Germinal center (tissue), 1 donor: Measurements from ENCODE around the gene WDFY2.
"Not testable (repeated sequence)": the region's sequence is repeated elsewhere in the genome, so short reads cannot be mapped to it uniquely, and the experiment has no call there.

ENCODE experiments used
- DNase-seq: peaks from one replicate; pipeline ENCODE4 v3.0.0; 2012; ENCODE audit warnings: mixed read lengths, low spot score

Gene WDFY2

DNA sequence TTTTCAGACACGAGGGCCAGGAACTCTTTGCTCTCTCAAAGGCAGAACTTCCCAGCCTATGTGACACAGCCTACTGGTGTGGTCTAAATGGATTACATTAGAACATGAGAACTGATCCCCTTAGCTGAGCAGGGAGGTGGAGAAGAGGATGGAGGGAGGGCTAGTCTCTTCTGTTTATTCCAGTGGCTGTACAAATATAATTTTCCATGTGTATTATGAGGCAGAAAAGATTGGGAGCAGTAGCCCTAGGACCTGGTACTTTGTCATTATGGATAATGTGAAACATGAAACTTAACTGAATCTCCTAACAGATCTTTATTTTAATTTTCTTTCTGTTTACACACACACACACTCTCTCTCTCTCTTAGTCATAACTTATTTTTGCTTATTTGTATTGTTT is 82.1 kb downstream of the WDFY2 start:
- no peak for DNase-seq

DNA sequence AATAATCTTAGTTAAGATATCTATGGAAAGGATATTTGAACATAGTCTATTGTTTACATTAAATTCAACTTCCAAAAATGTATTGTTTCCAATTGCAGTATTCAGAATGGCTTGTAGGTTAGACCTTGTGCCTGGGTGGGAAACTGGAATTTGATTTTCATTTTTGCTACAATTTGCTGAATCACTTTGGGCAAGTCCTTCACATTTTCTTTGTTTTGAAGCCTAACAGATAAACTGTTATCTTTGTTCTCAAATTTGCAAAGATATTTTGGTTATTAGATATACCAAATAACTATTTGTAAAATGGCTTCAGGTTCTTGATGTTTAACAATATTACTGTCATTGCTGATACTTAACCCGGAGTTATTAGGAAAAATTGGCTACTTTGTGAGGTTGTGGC is 82.6 kb downstream of the WDFY2 start:
- no peak for DNase-seq

DNA sequence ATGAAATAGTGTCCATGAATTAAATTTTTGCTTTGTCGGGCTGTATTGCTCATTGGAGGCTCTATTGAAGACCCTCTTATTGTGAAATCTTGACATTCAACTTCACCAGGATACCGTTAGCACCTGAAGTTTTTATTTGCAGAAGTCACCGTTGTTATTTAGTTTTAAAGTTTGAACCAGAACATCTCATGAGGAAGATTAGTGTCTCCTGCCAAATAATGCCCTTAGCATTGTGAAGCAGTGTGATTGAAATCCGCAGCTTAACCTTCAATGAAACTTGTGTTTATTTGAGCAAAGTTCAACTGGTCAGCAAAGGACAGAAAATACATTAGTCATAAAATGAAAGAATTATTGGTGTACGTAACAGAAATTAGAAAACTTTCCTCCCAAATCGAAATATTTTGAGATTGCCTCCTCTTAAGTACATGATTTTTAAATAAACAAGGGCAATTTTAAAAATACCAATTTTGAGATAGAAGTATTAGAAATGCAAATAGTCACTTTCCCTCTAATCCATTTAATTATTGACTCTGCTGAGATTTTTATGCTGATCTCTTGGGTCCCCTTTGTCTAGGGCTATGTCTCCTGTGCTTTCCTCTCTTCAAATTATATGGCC is 84.4 kb downstream of the WDFY2 start:
- DNase-seq = no peak

DNA sequence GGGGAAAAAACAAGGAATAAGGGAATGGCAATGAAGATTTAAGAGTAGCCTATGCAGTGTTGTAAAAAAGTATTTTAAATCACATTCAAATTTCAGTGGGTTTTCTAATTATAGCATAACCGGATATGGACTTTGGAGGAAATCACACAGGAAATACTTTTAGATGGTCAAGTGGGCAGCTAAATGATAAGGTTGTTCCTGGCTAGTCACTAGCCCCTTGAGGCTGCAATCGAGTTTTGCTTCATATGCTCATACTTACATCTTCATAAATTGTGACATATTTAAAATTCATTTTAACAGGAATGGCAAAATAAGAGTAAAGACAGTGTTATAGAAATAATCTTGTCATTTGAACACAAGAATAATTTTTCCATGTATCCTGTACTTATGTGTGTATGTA is 88.9 kb downstream of the WDFY2 start:
- no peak for DNase-seq

DNA sequence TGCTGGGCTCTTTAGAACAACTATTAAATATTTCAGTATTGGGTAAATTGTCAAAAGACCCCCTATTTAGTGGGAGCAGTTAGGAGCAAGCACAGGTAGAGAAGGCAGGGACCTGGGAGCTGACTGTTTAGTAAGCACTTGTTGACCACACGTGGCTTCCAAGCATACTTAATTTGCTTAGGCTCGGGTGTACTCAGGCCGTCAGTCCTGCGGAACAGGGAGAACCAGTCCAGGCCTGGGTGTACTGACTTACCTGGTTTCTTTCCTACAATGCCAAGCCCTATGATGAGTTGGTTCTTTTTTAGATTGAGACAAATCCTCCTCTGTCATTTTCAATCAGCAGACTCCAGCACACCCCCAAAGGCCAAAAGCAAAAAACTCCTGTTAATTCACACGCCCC is 90.0 kb downstream of the WDFY2 start:
- no peak for DNase-seq

DNA sequence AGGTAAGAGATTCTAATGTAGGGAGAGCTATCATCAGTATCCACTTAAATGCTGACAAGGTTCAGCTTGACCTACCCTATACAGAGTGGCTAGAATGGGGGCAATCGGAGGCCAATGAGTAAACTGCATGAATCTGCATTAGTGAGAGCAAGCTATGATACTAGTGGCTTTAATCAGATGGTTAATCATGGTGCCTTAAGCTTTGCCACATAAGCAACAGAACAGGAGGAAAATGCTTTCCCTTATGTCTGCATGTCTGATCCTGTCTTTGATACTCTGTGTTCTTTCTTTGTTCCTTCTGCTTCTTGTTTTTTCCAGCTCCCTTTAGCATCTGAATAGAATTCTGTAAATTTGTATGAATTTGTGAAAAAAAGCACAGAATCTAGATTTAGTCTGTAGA is 91.1 kb downstream of the WDFY2 start:
- no peak for DNase-seq

DNA sequence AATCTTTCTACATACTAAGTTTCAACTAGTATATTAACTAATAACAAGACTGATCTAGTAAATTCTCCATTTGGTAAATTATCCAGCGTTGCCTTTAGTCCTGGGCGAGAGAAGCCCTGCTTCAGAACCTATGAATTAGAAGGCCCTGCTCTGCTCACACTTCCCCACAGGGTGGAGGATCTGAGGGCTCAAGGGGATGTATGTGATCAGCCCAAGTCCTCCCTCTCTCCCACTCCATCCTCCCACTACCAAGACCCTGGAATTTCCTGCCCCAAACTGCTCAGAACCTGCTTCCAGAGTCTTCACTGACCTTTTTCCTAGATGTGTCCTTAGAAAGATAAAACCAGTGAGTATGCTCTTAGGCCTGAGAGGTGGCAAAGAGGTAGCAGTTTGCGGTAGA is 91.6 kb downstream of the WDFY2 start:
- DNase-seq = no peak

DNA sequence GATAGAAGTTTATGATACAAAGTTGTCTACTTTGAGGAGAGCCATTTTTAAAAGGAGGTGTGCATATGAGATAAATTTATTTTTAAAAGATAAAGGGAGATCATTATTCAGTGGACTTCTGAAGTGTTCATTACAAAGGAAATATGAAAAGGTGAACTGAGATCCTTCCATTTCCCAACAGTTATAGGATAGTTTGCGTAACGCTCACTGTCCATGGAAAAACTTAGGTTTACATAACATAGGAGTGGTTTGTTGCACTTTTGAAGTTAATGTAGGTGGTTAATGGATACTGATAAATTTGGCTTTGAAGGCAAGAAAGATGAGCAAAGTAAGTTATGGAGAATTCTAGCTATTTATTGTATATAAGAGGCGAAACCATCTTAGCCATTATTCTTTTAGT is 92.5 kb downstream of the WDFY2 start:
- no peak for DNase-seq

DNA sequence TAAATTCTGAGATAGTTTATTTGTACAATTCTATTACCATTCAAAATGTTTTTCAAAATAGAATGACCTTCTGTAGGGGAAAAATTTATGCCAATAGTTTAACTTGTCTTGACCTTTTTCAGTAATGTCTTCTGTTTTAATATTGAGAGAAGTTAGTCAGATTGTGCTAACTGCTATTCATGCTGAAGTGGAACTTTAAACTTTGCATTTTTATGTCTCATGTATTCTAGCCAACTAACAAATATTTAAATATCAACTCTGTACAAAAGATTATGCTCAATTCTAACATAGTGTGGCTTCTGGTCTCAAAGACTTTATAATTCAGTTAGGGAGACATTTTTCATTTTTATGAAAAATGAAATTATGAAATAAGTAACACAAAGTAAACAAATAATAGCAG is 94.2 kb downstream of the WDFY2 start:
- DNase-seq = no peak

DNA sequence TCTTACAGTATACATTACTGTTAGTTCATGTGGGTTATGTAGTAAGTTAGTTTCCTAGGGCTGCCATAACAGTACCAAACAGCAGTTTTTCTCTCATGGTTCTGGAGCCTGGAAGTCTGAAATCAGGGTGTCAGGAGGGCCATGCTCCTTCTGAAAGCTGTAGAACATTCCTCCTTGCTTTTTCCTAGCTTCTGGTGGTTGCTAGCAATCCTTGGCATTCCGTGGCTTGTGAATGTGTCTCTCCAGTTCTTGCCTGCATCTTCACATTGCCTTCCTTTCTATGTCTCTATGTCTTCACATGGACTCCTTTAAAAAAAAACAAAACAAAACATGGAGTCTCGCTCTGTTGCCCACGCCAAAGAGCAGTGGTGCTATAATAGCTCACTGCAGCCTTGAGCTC is 95.4 kb downstream of the WDFY2 start:
- no peak for DNase-seq

DNA sequence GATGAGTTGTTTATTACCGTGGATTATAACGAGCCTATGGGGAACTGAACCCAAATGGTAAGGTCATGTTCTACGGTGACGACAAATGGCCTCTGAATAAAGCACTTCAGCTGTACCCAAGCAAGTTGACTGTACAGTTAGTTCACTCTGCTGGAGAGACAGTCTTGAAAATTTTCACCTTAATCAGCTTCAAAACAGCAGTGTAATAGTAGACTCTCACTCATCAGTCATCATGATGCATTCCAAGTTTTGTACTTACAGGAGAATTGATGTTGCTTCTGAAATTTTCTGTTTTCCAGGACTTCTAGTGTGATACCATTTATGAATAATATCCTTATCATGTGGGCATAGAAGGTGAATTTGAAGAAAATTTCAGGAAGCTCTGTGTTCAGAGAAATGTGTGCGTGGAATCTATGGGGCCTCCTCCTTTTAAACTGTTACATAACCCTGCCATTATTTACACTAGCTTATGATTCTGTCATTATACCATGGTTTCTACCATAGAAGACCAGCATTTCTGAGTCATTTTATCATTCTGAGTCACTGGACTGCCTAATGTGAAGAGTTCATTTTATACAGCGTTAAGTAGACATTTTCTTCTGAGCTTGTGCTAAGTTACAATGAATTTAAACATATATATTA is 96.9 kb downstream of the WDFY2 start:
- no peak for DNase-seq

DNA sequence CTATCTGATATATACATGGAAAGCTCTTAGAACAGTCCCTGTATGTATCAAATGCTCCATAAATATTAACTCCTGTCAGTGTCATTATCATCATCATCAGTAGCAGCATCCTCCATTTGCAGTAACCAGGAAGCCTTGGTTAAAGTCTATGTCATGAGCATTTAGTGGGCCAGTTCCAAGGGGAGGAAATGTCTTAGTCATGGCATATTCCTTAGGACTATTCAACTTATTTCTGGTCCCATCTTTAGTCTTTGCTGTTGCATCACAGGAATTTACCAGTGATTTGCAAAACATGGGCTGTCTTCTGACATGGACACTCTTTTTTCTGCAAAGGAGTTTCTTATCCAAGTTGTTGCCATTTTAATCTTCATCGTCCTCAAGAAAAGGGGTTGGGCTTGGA is 98.4 kb downstream of the WDFY2 start:
- no peak for DNase-seq

DNA sequence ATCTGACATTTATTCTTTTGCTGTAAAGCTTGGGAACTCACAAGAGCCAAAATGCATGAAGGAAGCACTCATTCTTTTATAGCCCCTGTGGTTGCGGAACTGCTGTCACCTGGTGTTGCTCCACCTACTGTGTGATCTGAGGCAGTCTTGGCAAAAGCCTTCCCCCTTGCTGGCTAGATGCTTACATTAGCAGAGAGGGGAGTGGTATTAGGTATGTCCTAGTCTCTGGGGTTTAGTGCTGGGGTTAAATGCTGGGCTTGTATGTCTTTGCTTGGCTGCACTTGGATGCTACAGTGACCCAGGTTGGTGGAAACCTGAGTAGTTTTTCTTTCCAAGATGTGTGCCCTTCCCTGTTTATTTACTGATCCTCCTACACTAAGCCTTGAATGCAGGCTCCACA is 99.3 kb downstream of the WDFY2 start:
- no peak for DNase-seq

DNA sequence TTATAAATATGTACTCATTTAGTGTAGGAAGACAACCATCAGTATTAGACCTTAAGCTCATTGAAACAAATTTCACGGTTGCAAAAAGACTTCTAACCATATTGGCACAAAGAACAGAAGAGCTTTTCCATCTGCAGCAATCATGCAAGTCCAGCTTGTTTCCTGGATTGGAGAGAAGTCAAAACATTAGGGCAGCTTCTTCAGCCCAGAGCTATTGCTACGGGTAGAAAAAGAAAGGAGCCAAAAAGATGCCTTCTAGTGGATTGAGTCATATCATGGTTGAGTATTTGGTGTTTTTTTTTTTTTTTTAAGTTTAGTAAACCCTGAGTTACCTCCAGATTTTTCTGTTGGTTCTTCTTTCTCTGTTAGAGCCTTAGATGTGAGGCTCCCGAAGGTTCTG is 99.8 kb downstream of the WDFY2 start:
- DNase-seq = no peak

DNA sequence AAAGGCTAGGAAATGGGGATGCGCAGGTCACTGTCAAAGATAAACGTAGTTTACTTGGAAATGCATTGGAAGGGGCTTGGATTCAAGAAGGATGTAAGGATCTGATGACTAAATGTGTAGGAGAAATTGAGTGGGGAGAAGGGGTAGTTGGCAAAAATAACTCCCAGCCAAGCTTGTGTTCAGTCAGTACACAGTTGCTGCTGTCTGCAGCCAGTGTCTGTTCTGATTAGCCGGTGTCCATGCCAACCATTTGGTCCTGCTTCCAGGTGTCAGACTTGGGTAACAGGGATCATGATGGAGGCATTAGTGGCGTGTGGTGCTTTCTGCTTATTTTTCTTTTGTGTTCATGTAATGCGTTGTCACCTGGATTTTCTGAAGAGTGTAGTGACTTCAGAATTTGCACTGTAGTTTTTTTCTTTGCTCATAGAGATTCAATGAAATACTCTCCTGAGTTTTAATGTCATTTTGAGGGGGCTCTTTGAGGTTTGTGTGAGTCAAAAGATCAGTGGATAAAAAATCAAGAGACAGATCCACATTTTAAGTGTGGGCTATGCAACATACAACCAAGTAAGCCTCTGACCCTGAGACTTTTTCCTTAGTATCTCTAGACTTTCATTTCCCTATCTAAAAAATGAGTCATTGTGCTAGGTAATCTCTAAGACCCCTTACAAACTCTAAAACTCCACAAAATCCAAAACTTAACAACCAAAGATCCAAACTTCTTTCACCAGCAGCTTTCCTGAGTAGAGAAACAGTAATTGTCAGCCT is 103.9 kb downstream of the WDFY2 start:
- no peak for DNase-seq

DNA sequence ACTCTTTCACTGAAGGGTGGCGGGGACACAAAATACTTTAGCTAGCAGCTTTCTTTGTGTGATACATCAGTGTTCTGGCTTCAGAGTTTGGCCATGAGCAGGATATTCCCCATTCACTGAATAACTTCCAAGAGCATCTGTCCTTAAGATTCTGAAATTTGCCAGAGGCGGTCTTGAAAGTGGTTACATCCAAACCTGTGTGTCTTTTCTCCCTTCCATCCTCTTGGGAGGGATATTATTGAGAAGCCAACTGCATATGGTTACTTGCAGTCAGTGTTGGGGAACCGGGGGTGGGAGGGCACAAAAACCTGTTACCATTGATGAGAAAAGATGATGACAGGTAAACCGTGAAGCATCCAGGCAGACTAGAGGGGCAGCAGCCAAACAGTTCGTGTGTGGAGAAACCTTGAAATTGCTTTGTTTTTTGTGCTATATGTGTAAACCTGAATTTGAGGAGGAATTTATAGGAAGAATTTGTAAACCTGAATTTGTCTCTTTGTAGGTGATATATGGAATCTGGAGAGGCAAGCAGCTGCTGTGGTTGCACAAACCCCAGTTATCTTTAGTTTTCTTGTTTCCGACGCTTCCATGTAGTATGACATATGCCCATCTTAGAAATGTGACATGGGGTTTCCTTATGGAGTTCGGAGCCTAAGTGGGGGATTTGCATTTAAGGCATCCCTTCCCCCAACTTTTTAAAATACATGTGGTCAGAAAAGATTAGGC is 104.8 kb downstream of the WDFY2 start:
- DNase-seq = no peak

DNA sequence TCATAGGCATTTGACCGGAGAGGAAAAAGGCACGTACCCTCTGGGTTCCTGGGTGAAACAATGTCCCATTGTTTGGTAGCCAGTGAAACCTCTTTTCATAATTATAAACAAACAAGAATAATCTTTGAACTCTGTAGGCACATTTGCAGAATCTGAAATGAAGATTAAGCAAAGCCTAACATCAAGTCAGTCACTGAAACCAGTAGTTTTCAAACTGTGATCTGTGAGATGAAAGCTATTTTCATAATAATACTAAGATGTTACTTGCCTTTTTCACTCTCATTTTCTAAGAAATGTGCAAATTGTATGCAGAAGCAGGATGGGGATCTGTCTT is 105.4 kb downstream of the WDFY2 start:
- no peak for DNase-seq

DNA sequence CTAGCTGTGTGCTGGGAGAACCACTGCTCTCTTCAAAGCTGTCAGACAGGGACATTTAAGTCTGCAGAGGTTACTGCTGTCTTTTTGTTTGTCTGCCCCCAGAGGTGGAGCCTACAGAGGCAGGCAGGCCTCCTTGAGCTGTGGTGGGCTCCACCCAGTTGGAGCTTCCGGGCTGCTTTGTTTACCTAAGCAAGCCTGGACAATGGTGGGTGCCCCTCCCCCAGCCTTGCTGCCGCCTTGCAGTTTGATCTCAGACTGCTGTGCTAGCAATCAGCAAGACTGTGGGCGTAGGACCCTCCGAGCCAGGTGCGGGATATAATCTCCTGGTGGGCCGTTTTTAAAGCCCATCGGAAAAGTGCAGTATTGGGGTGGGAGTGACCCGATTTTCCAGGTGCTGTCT is 111.4 kb downstream of the WDFY2 start:
- not testable (repeated sequence) for DNase-seq

DNA sequence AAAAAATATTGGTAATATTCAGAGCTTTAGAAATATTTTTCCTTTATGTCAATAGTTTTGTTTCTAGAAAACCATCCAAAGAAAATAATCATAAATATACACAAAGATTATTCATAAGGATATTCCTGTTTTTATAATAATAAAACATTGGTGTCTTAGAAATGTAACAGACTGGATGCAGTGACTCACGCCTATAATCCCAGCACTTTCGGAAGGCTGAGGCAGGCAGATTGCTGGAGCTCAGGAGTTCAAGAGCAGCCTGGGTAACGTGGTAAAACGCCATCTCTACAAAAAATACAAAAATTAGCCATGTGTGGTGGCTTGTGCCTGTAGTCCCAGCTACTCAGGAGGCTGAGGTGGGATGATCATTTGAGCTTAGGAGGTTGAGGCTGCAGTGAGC is 112.9 kb downstream of the WDFY2 start:
- no peak for DNase-seq

DNA sequence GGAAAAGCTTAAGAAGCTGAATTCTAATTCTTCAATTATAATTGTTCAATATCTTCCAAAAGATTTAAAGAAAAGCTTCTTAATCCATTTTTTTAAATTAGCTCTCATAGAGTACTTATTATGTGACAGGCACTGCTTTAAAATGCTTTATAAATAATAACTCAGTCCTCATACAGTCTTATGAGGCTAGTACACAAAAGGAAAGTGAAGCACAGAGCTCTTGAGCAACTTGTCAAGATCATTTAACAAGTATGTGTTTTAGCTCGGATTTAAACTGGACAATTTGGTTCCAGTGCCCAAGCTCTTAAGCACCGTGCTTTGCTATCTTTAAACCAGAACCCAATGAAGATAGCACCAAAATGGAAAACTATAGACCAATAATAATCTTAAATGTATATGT is 113.6 kb downstream of the WDFY2 start:
- no peak for DNase-seq

DNA sequence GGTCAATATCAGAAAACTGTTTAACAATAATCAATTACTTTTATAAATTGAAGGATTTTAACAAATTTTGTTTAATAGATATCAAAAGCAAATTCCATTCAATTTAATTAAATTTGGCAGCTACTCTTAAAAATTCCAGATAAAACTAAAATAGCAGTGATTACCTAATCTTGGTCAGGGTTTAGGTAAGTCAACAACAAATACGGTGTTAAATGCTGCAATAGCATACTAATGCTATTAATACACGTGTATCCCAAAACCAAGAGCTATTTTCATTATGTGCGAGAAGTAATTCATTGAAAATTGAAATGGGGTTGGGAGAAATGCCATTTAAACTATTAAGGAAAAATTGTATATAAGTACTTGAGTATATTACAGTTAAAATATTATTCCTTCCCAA is 114.1 kb downstream of the WDFY2 start:
- no peak for DNase-seq

DNA sequence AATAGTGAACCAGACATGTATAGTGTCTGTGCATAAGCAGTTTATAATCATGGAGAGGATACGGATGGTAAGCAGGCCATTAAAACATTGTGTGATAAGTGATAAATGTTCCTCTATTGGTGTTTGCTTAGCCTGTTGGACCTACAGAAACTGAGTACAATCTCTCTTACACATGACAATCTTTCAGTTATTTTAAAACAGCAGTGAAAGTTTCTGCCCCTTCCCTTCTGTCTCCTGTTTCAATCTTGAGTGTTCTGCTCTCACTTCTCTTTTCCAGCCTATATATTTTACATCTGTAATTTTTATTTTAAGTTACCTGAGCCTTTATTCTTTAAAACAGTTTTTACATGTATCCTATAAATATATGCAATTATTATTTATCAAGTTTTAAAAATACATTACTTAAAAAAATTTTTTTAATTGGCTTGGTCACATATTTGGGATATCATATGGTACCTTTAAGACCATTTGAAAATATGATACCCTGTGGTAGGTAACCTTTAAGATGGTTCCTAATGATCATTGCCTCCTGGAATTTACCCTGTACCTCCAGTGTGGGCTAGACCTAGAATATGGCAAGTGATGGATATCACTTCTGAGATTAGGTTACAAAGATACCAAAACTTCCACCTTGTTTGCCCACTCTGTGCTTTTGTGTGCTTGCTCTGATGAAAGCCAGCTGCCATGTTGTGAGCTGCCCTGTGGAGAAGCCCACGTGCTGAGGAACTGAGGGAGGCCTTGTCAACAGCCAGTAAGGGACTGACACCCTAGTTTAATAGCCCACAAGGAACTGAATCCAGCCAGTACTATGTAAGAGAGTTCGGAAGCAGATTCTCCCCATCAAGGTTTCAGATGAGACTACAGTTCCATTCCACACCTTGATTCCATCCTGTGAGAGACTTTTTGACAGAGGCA is 120.4 kb downstream of the WDFY2 start:
- no peak for DNase-seq
